ENCODE measurements around the gene DCLK1.

- no peak for TF ChIP-seq POLR2A (IDR thresholded peaks at IDR 0.05)
- TF ChIP-seq CTCF (IDR thresholded peaks at IDR 0.05) = no peak
Measured at GRCh38 chr13:35787937-35788336, 343.2 kb downstream of the DCLK1 start.

Data from body of pancreas (tissue), 4 donors.